22Rv1 (cell line): ENCODE results near the gene OR5M10.

Experiments used
- ZFX ChIP-seq: fragments of 450-650 bp; IDR thresholded peaks from 2 replicates; pipeline ENCODE4 v1.6.1; 2017; ENCODE audit warnings: antibody characterized with exemption, borderline replicate concordance
- TF ChIP-seq, protein P1 (sequence below): fragments of 450-650 bp; IDR thresholded peaks from 2 replicates; pipeline ENCODE4 v1.5.1; 2017; ENCODE audit warnings: mild to moderate bottlenecking

DNA sequence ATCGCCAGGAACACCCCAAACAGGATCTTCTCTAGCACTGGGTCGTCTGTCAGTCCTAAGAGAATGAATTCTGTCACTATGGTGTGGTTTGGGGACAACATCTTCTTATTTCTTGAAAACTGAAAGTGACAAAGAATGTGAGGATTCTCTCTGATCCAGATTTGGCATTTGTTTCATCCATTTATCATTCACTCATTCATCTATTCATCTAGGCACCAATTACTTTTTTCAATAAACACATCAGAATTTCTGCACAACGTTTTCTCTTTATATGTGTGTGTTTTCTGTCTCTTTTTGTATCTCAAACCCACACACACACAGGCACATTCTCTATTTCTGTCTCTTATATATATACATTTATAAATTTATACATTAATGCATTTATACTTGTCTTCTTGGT, at the start of gene OR5M10:
- TF ChIP-seq, protein P1, sequence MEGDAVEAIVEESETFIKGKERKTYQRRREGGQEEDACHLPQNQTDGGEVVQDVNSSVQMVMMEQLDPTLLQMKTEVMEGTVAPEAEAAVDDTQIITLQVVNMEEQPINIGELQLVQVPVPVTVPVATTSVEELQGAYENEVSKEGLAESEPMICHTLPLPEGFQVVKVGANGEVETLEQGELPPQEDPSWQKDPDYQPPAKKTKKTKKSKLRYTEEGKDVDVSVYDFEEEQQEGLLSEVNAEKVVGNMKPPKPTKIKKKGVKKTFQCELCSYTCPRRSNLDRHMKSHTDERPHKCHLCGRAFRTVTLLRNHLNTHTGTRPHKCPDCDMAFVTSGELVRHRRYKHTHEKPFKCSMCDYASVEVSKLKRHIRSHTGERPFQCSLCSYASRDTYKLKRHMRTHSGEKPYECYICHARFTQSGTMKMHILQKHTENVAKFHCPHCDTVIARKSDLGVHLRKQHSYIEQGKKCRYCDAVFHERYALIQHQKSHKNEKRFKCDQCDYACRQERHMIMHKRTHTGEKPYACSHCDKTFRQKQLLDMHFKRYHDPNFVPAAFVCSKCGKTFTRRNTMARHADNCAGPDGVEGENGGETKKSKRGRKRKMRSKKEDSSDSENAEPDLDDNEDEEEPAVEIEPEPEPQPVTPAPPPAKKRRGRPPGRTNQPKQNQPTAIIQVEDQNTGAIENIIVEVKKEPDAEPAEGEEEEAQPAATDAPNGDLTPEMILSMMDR = no peak
- no peak for TF ChIP-seq ZFX
